DMS153 (cell line): ENCODE data around the gene RAB3GAP2.
"Not testable (repeated sequence)": the region's sequence is repeated elsewhere in the genome, so short reads cannot be mapped to it uniquely, and the experiment has no call there.

Experiments
- DNase-seq: peaks from one replicate; lab custom pipeline; 2025; lab: John Stamatoyannopoulos, UW

The RAB3GAP2 gene

GRCh38 chr1:220198186-220199005 is 73.9 kb downstream of the RAB3GAP2 start:
- no peak for DNase-seq

GRCh38 chr1:220195701-220196100 is 76.6 kb downstream of the RAB3GAP2 start:
- DNase-seq, result no peak

DNA sequence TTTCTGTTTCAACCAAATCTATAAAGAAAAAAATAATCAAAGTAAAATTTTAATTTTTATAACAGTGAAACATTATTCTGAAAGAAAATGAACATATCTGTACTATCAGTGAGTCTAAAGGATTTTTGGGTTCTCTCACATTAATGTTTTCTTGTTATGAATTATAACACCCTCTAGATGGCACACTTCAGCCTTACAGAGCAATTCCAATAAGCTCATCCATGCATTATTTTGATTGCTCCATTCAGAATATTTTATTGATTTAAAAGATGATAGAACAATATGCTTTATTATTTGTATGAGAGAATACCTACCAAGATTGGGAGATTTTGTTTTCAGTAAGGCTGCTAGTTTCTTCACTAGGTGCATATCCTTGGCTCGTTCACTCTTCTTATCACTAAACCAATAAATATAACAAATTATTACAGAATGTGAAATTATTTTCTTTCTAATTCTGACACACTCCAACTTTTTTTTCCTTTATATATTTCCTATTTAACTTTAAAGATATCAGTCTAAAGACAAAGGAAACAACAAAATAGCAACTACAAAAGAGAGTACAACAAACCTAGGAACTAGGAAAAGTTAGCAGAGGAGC is 82.4 kb downstream of the RAB3GAP2 start:
- DNase-seq, result peak; percentile 4

- DNase-seq, result no peak
Observed at GRCh38 chr1:220188538-220188937, 83.7 kb downstream of the RAB3GAP2 start.

GRCh38 chr1:220186752-220187151 is 85.5 kb downstream of the RAB3GAP2 start:
- DNase-seq, result no peak

- no peak for DNase-seq
Observed at GRCh38 chr1:220184506-220184905, 87.7 kb downstream of the RAB3GAP2 start.

DNA sequence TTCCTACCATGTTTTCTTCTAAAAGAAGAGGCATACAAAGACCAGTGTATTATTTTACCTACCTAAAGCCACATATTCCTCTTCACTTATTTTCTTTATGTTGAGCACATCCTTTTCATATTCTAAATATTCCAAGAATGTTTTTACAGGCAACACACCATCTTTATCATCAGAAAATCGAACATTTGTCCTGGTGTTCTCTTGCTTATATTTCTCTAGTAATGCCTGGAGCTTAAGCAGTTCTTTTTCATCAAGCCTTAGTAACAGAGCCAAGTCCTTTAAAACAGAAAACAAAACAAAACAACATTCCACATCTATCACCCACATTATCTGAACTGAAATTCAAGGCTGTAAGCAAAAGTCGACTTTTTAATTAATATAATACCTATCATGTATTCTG is 89.6 kb downstream of the RAB3GAP2 start:
- no peak for DNase-seq

DNA sequence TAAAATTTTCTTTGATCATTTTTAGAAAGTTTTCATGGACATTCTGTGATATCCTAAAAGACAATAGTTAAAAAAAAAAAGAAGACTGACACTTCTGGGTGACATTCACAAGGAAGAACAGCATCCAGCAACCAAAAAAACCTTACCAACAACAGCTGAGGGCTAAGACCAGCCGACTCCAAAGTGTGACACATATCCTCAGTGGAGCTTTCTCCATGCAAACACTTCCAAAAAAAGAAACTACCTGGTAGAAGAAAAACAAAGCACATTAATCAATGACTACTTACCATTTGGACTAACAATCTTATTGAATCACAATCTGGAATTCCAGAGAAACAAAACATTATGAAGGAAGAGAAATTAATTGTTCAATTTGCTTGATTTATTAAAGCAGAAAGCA is 90.1 kb downstream of the RAB3GAP2 start:
- no peak for DNase-seq

GRCh38 chr1:220176540-220176939 is 95.7 kb downstream of the RAB3GAP2 start:
- no peak for DNase-seq

GRCh38 chr1:220170836-220171526 is 101.3 kb downstream of the RAB3GAP2 start:
- DNase-seq, result no peak

DNA sequence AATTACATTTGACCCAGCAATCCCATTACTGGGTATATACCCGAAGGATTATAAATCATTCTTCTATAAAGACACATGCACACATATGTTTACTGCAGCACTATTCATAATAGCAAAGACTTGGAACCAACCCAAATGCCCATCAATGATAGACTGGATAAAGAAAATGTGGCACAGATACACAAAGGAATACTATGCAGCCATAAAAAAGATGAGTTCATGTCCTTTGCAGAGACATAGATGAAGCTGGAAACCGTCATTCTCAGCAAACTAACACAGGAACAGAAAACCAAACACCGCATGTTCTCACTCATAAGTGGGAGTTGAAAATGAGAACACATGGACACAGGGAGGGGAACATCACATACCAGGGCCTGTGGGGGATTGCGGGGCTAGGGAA is 102.4 kb downstream of the RAB3GAP2 start:
- DNase-seq, result not testable (repeated sequence)

DNA sequence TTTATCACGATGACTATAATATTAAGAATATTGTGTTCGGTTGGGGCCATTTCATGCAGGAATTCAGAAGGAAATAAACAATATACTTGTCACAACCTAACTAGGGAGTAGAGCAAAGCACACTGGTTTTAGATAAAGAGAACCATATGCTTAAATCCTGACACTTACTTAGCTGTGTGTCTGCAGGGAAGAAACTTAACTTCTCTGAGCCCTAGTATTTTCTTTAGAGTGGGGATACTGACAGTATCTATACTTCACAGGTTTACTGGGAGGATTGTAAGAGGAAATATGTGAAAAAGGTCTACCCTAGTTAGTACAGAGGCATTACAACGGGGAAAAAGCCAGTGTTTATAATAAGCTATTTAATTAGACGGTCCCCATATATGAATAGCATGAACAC is 105.4 kb downstream of the RAB3GAP2 start:
- no peak for DNase-seq

- no peak for DNase-seq
Observed at GRCh38 chr1:220164517-220164916, 107.7 kb downstream of the RAB3GAP2 start.

DNA sequence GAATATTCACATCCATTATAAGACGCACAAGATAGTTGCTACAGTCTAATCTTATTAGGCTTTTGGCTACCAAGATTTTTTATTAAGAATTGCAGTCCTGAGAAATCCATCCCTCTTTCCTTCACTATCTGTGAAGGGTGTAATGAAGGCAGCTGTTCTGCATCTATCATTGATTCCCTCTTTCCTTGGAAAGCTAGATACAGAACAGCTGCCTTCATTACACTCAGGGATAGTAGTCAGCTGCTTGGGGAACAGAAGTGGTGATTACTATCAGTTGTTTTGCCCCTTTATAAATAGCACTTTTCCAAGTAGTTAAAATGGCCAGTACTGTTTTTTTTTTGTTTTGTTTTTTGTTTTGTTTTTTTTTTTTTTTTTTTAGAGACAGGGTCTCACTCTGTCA is 108.1 kb downstream of the RAB3GAP2 start:
- no peak for DNase-seq

DNA sequence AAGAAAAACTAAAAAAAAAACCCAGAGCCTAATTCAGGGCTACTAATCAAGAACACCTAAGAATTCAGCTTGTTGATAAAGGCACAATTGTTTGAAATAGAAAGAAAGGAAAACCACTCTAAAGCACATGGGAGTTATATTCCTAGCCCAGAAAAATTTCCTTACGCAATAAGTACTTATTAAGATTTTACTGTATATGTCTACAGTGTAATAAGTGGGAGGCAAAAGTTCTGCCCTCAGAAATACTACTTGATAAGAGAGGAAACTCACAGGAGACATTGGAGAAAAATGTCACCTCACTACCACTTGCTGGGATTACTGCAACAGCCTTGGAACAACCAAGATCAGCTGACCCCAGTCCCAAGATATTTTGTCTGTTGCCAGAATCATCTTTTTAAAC is 112.2 kb downstream of the RAB3GAP2 start:
- no peak for DNase-seq

- no peak for DNase-seq
Observed at GRCh38 chr1:220159041-220159440, 113.2 kb downstream of the RAB3GAP2 start.

DNA sequence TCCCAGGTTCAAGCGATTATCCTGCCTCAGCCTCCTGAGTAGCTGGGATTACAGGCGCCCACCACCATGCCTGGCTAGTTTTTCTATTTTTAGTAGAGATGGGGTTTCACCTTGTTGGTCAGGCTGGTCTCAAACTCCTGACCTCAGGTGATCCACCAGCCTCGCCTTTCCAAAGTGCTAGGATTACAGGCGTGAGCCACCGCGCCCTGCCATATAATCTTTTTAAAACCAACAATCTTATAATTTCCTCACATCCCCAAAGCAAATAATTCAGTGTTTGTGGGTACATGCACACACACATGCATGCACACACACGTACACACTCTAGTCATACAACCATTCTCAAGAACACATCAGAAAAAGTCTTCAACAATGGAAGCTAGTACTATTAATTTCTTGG is 113.7 kb downstream of the RAB3GAP2 start:
- DNase-seq, result not testable (repeated sequence)

- no peak for DNase-seq
Observed at GRCh38 chr1:220157738-220158137, 114.5 kb downstream of the RAB3GAP2 start.

- no peak for DNase-seq
Observed at GRCh38 chr1:220156620-220157146, 115.6 kb downstream of the RAB3GAP2 start.

GRCh38 chr1:220153147-220153546 is 119.1 kb downstream of the RAB3GAP2 start:
- DNase-seq, result no peak

DNA sequence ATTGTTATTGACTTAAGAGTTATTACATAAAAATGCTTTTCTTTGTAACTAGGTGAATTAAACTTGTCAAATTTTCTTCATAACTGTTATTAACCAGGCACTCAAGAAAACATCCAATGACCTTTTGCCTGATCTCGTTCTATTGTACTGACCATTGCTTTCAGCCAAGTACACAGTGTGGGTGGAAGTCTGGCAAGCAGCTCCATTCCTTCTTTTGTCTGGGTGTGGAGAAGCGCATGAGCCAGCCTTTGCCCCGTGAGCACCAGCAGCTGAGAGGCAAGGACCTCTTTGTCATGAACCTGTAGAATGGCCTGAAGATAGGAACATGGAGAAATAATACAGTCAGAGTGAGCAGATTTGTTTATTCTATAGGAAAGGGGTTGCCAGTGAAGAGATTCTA is 120.8 kb downstream of the RAB3GAP2 start:
- DNase-seq, result no peak

DNA sequence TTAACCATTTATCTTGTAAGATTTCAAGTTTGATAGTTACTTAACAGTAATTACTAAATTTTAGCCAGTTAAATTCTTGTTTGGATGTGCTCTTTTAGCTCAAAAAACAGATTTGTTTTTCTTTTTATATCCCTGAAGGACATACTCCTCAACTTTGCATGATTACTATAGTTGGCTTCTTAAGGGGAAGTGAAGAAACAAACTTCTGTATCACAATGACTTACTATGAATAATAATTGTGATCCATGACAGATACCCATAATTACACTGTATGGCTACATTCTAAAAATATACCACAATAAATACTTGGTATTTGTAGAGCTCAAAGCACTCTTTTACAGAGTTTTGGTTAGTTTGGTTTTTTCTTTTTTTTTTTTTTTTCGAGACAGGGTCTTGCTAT is 122.5 kb downstream of the RAB3GAP2 start:
- DNase-seq, result no peak

DNA sequence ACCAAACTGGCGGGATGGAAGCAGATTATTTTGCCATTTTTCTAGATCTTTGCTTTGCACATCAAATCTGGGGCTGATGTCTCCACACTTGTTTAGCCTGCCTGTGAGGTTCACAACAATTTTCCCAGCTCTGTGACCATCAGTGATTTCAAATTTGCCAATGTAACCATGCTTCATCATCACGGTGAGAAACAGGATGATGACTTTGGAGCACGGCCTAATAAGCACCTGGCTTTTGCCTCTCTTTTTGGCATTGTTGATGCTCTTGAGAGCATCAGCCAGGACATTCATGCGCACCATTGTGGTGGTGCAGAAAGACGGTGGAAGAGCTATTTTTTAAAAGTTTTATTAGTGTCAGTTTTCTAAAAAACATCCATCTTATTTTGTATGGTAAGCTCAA is 128.2 kb downstream of the RAB3GAP2 start:
- no peak for DNase-seq
